Common myeloid progenitor, CD34-positive (primary cell): ENCODE results near the gene DUT.

Source experiments
- CTCF ChIA-PET: fragments of 350-600 bp; sonication (Branson Sonifier 250); formaldehyde crosslinking; loops from one replicate; lab custom pipeline; 2021; ENCODE audit warnings: antibody characterized with exemption; lab: Charles Lee
- POLR2A ChIA-PET: fragments of 350-600 bp; sonication (Branson Sonifier 250); formaldehyde crosslinking; loops from one replicate; lab custom pipeline; 2021; ENCODE audit warnings: antibody characterized with exemption; lab: Charles Lee
- DNase-seq, 3 donors: peaks; one replicate each; pipeline versions ENCODE4 v3.0.0 to v3.0.0-alpha.2; 2013
- H3K27ac ChIP-seq, 2 experiments: 1 replicate in 1 of 2; 2 replicates in 1 of 2; pipeline ENCODE4 v1.7.0; 2013; ENCODE audit warnings: inconsistent platforms in 2 of 2, low read length in 2 of 2, mild to moderate bottlenecking in 2 of 2, low read depth in 1 of 2, moderate library complexity in 1 of 2; ENCODE audit not compliant: severe bottlenecking in 2 of 2, insufficient read depth in 1 of 2, poor library complexity in 1 of 2
- H3K27me3 ChIP-seq, 5 experiments: replicated peaks in 2 of 5; 1 replicate in 3 of 5; 2 replicates in 2 of 5; pipeline versions ENCODE4 v1.6.1 to v1.7.0; 2013; ENCODE audit warnings: low read length in 4 of 5, mild to moderate bottlenecking in 2 of 5, moderate library complexity in 2 of 5, inconsistent platforms in 1 of 5; ENCODE audit not compliant: insufficient read depth in 5 of 5, control insufficient read depth in 4 of 5
- H3K36me3 ChIP-seq, 4 experiments: 1 replicate in 2 of 4; 2 replicates in 2 of 4; pipeline versions ENCODE4 v1.6.1 to v1.7.0; 2013; ENCODE audit warnings: low read length in 3 of 4, control low read depth in 1 of 4, mild to moderate bottlenecking in 1 of 4; ENCODE audit not compliant: control insufficient read depth in 4 of 4, insufficient read depth in 4 of 4
- H3K4me1 ChIP-seq, 4 experiments: 1 replicate in 3 of 4; 2 replicates in 1 of 4; pipeline versions ENCODE4 v1.6.1 to v1.7.1; 2013; ENCODE audit warnings: low read length in 3 of 4, mild to moderate bottlenecking in 3 of 4, control low read depth in 1 of 4, inconsistent platforms in 1 of 4, moderate library complexity in 1 of 4; ENCODE audit not compliant: control insufficient read depth in 4 of 4, insufficient read depth in 4 of 4; ENCODE audit errors: control extremely low read depth in 1 of 4
- H3K4me3 ChIP-seq, 7 experiments: 1 replicate in 4 of 7; 2 replicates in 3 of 7; pipeline versions ENCODE4 v1.5.1 to v1.7.0; 2013; ENCODE audit warnings: mild to moderate bottlenecking in 7 of 7, low read length in 6 of 7, moderate library complexity in 6 of 7, inconsistent platforms in 2 of 7, low read depth in 2 of 7, control low read depth in 1 of 7; ENCODE audit not compliant: insufficient read depth in 4 of 7, control insufficient read depth in 1 of 7; ENCODE audit errors: extremely low read depth in 1 of 7
- H3K9me3 ChIP-seq, 5 experiments: 1 replicate in 4 of 5; 2 replicates in 1 of 5; pipeline versions ENCODE4 v1.6.1 to v1.7.1; 2013; ENCODE audit warnings: low read length in 4 of 5, mild to moderate bottlenecking in 2 of 5, inconsistent platforms in 1 of 5, low read depth in 1 of 5, moderate library complexity in 1 of 5; ENCODE audit not compliant: control insufficient read depth in 4 of 5, insufficient read depth in 2 of 5; ENCODE audit errors: control extremely low read depth in 1 of 5
- WGBS: methylation state at CpG from one replicate; pipeline ENCODE4 v1.1.5; 2013; ENCODE audit not compliant: insufficient coverage; 5-methylcytosine and 5-hydroxymethylcytosine counted together

DUT gene

DNA sequence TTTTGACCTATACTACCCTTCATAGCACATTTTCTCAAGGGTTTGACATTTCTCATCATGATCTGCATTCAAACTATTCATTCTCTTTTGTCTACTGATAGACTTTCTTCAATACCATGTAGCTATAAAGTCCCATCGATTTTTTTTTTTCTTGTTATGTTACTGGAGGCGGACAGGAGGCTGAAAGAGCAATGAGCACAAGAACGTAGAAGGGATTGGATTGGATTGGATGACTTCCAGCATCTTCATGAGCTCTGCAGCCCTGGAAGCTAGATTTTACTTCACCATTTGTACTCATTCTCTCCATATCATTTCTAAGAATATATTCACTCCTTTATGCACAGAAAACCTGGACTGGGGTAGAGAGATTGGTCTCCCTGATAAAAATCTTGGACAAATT is 43.2 kb downstream of the DUT start:
- Histone ChIP-seq H3K4me3 (no peak overlapping the region), H3K9me3 (no peaks in the 10 kb centered on the region), H3K27me3 (no peaks in the 10 kb centered on the region), H3K27ac (no peak overlapping the region), H3K4me1 (no peaks in the 10 kb centered on the region), H3K36me3 (no peaks in the 10 kb centered on the region)
- no peak for DNase-seq
- CTCF ChIA-PET: interaction anchor here (0.9 to 1.2 kb wide), 3 partner anchors 11 to 38 kb away, joined by 3 read pairs; no protein-coding TSS in a partner anchor
- POLR2A ChIA-PET: no interaction called here
- WGBS: no CpG with 5 or more reads among the region's 3 CpGs

DNA sequence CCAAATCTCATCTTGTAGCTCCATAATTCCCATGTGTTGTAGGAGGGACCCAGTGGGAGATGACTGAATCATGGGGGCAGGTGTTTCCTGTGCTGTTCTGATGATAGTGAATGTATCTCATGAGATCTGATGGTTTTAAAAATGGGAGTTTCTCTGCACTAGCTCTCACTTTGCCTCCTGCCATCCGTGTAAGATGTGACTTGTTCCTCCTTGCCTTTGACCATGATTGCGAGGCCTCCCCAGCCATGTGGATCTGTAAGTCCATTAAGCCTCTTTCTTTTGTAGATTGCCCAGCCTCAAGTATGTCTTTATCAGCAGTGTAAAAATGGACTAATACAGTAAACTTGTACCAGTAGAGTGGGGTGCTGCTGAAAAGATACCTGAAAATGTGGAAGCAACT is 44.5 kb downstream of the DUT start:
- Histone ChIP-seq H3K27me3 (no peaks in the 10 kb centered on the region), H3K27ac (no peak overlapping the region), H3K9me3 (no peaks in the 10 kb centered on the region), H3K36me3 (no peaks in the 10 kb centered on the region), H3K4me3 (no peak overlapping the region), H3K4me1 (peaks cover 0 to 2% (median 0%) of the 10 kb centered on the region in 4 experiments)
- ChIA-PET POLR2A (interaction anchor here (0.6 kb wide), 1 partner anchor 11 kb away, joined by 3 read pairs; no protein-coding TSS in a partner anchor), CTCF (no interaction called here)
- DNase-seq: no peak
- 100% methylated on average over 2 of the region's 2 CpGs for WGBS

DNA sequence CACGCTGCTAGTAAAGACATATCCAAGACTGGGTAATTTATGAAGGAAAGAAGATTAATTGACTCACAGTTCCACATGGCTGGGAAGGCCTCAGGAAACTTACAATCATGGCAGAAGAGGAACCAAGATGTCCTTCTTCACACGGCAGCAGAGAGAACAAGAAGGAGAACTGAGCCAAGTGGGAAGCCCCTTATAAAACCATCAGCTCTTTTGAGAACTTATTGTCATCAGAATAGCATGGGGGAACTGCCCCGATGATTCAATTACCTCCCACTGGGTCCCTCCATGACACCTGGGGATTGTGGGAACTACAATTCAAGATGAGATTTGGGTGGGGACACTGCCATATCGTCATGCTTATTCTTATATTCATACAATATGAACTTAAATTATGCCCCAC is 49.0 kb downstream of the DUT start:
- H3K4me1 ChIP-seq: peaks cover 4 to 22% (median 8%) of the 10 kb centered on the region in 4 experiments
- no peaks in the 10 kb centered on the region for H3K9me3 ChIP-seq
- ChIA-PET CTCF (no interaction called here), POLR2A (no interaction called here)
- WGBS: 87% methylated on average over 3 of the region's 4 CpGs
- H3K27ac ChIP-seq: no peak overlapping the region
- H3K27me3 ChIP-seq: no peaks in the 10 kb centered on the region
- no peaks in the 10 kb centered on the region for H3K36me3 ChIP-seq
- DNase-seq: no peak
- H3K4me3 ChIP-seq: no peak overlapping the region

DNA sequence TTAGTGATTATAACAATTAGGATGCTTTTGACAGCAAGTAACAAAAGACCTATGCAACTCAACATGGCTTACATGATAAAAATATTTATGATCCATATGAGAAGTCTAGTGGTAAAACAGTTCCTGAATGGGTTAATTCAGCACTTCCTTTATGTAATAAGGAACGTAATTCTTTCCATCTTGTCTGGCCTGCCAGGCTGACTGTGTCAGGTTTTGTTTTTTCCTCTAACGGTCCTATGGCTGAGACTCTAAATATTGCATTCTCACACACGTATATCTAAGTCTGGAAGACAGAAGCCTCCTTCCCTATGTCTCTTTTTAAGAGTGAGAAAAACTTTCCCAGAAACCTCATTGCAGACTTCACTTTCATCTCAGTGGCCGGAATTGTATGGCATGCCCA is 50.6 kb downstream of the DUT start:
- 0% methylated on average over 3 of the region's 4 CpGs for WGBS
- no peaks in the 10 kb centered on the region for H3K36me3 ChIP-seq
- H3K27ac ChIP-seq: peak overlapping the region in 1 of 2 experiments; percentile 31
- H3K27me3 ChIP-seq: no peaks in the 10 kb centered on the region
- peak in 2 of 3 donors; percentile 16 to 38 for DNase-seq
- H3K9me3 ChIP-seq: no peaks in the 10 kb centered on the region
- H3K4me1 ChIP-seq: peaks cover 4 to 22% (median 8%) of the 10 kb centered on the region in 4 experiments
- peak overlapping the region in 2 of 7 experiments; percentile 5 to 42 for H3K4me3 ChIP-seq
- ChIA-PET POLR2A (interaction anchor here (0.8 kb wide), 1 partner anchor 14 kb away, joined by 3 read pairs; no protein-coding TSS in a partner anchor), CTCF (interaction anchor here (1.1 kb wide), 1 partner anchor 10 kb away, joined by 3 read pairs; no protein-coding TSS in a partner anchor)

DNA sequence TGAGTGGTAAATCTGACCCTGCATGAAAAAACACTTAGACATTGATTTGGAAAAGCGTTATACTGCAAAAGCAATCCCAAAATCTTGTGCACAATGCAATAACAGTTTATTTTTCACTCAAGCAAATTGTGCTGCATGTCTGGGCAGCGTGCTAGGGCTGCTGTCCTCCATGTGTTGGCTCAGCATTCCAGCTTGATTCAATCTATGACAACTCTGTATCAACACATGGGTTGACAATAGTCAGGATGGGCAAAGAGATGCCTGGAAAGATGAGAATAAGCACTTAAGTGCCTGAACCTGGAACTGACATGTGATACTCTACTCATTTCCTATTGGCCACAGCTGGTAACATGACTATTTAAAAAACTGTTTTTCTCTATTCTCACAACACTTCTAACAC is 51.8 kb downstream of the DUT start:
- Histone ChIP-seq H3K27ac (no peak overlapping the region), H3K4me1 (peaks cover 4 to 22% (median 8%) of the 10 kb centered on the region in 4 experiments), H3K27me3 (no peaks in the 10 kb centered on the region), H3K36me3 (no peaks in the 10 kb centered on the region), H3K4me3 (no peak overlapping the region), H3K9me3 (no peaks in the 10 kb centered on the region)
- ChIA-PET CTCF (interaction anchor here (1.1 to 1.5 kb wide), 2 partner anchors 10 to 11 kb away, joined by 3 to 4 read pairs; no protein-coding TSS in a partner anchor), POLR2A (interaction anchor here (0.8 kb wide), 1 partner anchor 13 kb away, joined by 3 read pairs; no protein-coding TSS in a partner anchor)
- no peak for DNase-seq
- WGBS: 92% methylated on average over 2 of the region's 2 CpGs

DNA sequence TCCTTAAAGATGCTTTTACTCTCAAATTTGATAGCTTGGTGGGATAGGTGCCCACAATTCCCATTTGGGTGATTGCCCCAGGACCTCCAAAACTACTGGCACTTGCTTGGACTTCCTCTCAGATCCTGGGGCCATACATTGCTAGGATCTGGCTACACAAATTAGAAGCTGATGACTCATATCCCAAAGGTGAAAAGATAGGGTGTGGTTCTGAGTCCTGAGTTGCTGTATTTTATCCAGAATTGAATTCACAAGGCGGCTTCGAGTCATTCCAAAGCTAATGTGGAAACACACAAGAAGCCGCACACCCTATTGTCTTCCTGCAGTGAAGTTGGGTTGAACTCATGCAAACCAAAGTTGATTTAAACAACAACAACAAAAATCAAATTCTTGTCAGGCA is 53.4 kb downstream of the DUT start:
- Histone ChIP-seq H3K4me1 (peaks cover 4 to 22% (median 8%) of the 10 kb centered on the region in 4 experiments), H3K9me3 (no peaks in the 10 kb centered on the region), H3K27ac (no peak overlapping the region), H3K27me3 (no peaks in the 10 kb centered on the region), H3K4me3 (no peak overlapping the region), H3K36me3 (no peaks in the 10 kb centered on the region)
- WGBS: no CpG with 5 or more reads among the region's 3 CpGs
- DNase-seq: no peak
- POLR2A ChIA-PET: no interaction called here
- CTCF ChIA-PET: interaction anchor here (0.7 to 2.3 kb wide), 2 partner anchors 10 to 26 kb away, joined by 3 to 7 read pairs; no protein-coding TSS in a partner anchor

DNA sequence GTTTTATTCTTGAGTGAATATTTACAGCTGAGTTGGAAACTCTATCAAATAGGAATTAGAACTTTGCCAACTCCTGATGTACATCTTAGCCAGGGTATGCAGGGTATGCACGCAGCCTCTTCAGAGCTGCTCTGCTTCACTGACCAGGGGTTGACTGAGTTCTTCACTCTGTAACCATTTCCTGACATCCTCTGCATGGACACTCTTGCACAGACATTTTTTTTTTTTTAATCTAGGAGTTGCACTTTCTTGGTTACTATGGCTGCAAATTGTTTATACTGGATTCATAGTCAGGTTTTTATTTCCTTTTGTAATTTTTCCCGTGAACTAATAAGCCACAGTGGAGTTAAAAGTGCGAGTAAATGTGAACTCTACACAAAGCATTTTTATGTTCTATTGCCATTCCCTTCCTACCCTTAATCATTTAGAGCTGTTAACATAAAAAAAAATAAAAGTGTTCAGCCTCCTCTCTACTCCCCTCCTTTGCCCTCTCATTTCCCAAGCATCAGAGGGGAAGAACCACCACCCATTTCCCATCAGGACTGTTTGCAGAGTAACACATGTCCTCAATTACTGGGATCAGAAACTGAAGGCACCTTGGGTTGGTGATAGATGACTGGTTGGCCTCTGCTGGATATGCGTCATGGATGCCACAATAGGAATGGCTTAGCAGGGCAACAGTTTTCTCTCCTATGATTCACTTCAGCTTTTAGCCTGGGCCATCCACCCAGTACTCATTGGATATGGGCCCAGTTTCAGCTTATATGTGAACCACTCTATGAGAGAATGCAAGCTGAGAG is 54.0 kb downstream of the DUT start:
- H3K4me3 ChIP-seq: no peak overlapping the region
- WGBS: 92% methylated on average over 2 of the region's 4 CpGs
- ChIA-PET CTCF (interaction anchor here (0.7 to 2.3 kb wide), 2 partner anchors 10 to 27 kb away, joined by 3 to 7 read pairs; no protein-coding TSS in a partner anchor), POLR2A (no interaction called here)
- H3K9me3 ChIP-seq: no peaks in the 10 kb centered on the region
- H3K36me3 ChIP-seq: no peaks in the 10 kb centered on the region
- DNase-seq: no peak
- H3K27me3 ChIP-seq: no peaks in the 10 kb centered on the region
- H3K27ac ChIP-seq: no peak overlapping the region
- H3K4me1 ChIP-seq: peaks cover 4 to 22% (median 8%) of the 10 kb centered on the region in 4 experiments
